H9 (cell line): Measurements from ENCODE around the gene CCDC7. TPM values are rescaled to one million over a fixed set of nuclear protein-coding genes. Genes with fewer than 3 reads are reported as not detected.
"Not testable (repeated sequence)": the region's sequence is repeated elsewhere in the genome, so short reads cannot be mapped to it uniquely, and the experiment has no call there.

Experiments used
- DNase-seq: peaks from one replicate; pipeline ENCODE4 v3.0.0-alpha.2; 2017
- H2AFZ ChIP-seq: one replicate; pipeline ENCODE4 v1.6.1; 2013; ENCODE audit warnings: mild to moderate bottlenecking, low read length, control low read depth, moderate library complexity
- H2AK5ac ChIP-seq: 2 replicates; pipeline ENCODE4 v1.6.1; 2013; ENCODE audit warnings: low read length, control low read depth, mixed read lengths; ENCODE audit not compliant: insufficient read length
- H2BK120ac ChIP-seq: one replicate; pipeline ENCODE4 v1.6.1; 2013; ENCODE audit warnings: low read depth, mild to moderate bottlenecking, low read length, control low read depth, inconsistent platforms; ENCODE audit not compliant: poor library complexity, severe bottlenecking
- H2BK12ac ChIP-seq: 2 replicates; pipeline ENCODE4 v1.6.1; 2013; ENCODE audit warnings: low read length, control low read depth, mixed read lengths, low read depth; ENCODE audit not compliant: insufficient read length
- H2BK15ac ChIP-seq: 2 replicates; pipeline ENCODE4 v1.6.1; 2013; ENCODE audit warnings: low read depth, low read length, control low read depth
- H2BK20ac ChIP-seq: one replicate; pipeline ENCODE4 v1.6.1; 2013; ENCODE audit warnings: low read depth, mild to moderate bottlenecking, low read length, control low read depth, inconsistent platforms; ENCODE audit not compliant: poor library complexity, severe bottlenecking
- H2BK5ac ChIP-seq: 2 replicates; pipeline ENCODE4 v1.6.1; 2013; ENCODE audit warnings: low read length, control low read depth, mixed read lengths; ENCODE audit not compliant: insufficient read length
- H3K14ac ChIP-seq: 2 replicates; pipeline ENCODE4 v1.6.1; 2013; ENCODE audit warnings: low read length, control low read depth; ENCODE audit not compliant: insufficient read depth
- H3K18ac ChIP-seq: 2 replicates; pipeline ENCODE4 v1.6.1; 2013; ENCODE audit warnings: low read depth, mild to moderate bottlenecking, mixed read lengths, low read length, control low read depth; ENCODE audit not compliant: insufficient read length
- H3K23ac ChIP-seq: 2 replicates; pipeline ENCODE4 v1.6.1; 2013; ENCODE audit warnings: low read length, control low read depth, mixed read lengths, low read depth; ENCODE audit not compliant: insufficient read length
- H3K23me2 ChIP-seq: 2 replicates; pipeline ENCODE4 v1.6.1; 2013; ENCODE audit warnings: low read depth, mild to moderate bottlenecking, mixed read lengths, low read length, control low read depth; ENCODE audit not compliant: insufficient read length, poor library complexity, severe bottlenecking
- H3K27ac ChIP-seq: 2 replicates; pipeline ENCODE4 v1.5.1; 2013; ENCODE audit warnings: low read length, control low read depth, mixed read lengths, low read depth; ENCODE audit not compliant: insufficient read length
- H3K27me3 ChIP-seq: 2 replicates; pipeline ENCODE4 v1.6.1; 2013; ENCODE audit warnings: low read length, control low read depth, inconsistent platforms; ENCODE audit not compliant: insufficient read depth
- H3K4ac ChIP-seq: 2 replicates; pipeline ENCODE4 v1.6.1; 2013; ENCODE audit warnings: low read depth, mild to moderate bottlenecking, control low read depth, inconsistent platforms, low read length, moderate library complexity
- H3K4me1 ChIP-seq: 2 replicates; pipeline ENCODE4 v1.6.1; 2013; ENCODE audit warnings: low read length, control low read depth, inconsistent platforms; ENCODE audit not compliant: insufficient read depth
- H3K4me2 ChIP-seq: 2 replicates; pipeline ENCODE4 v1.6.1; 2013; ENCODE audit warnings: low read length, control low read depth, mixed read lengths; ENCODE audit not compliant: insufficient read length, insufficient read depth
- H3K56ac ChIP-seq: 2 replicates; pipeline ENCODE4 v1.6.1; 2013; ENCODE audit warnings: low read depth, mild to moderate bottlenecking, mixed read lengths, low read length, control low read depth; ENCODE audit not compliant: insufficient read length
- H3K79me1 ChIP-seq: 2 replicates; pipeline ENCODE4 v1.6.1; 2013; ENCODE audit warnings: low read depth, mild to moderate bottlenecking, moderate library complexity, low read length, control low read depth, inconsistent platforms; ENCODE audit not compliant: insufficient read depth, poor library complexity, severe bottlenecking
- H3K79me2 ChIP-seq: 2 replicates; pipeline ENCODE4 v1.6.1; 2013; ENCODE audit warnings: low read length, control low read depth, inconsistent platforms; ENCODE audit not compliant: insufficient read depth
- H3K9ac ChIP-seq: 2 replicates; pipeline ENCODE4 v1.6.1; 2013; ENCODE audit warnings: low read length, control low read depth, mixed read lengths; ENCODE audit not compliant: insufficient read length; ENCODE audit errors: extremely low read depth
- H3K9me3 ChIP-seq: one replicate; pipeline ENCODE4 v1.6.1; 2013; ENCODE audit warnings: low read depth, low read length, inconsistent platforms; ENCODE audit not compliant: control insufficient read depth
- H3T11ph ChIP-seq: one replicate; pipeline ENCODE4 v1.6.1; 2013; ENCODE audit warnings: mild to moderate bottlenecking, low read length, control low read depth, inconsistent platforms
- H4K20me1 ChIP-seq: one replicate; pipeline ENCODE4 v1.6.1; 2013; ENCODE audit not compliant: control insufficient read depth, insufficient read length, insufficient read depth
- H4K5ac ChIP-seq: 2 replicates; pipeline ENCODE4 v1.6.1; 2013; ENCODE audit warnings: low read depth, mild to moderate bottlenecking, mixed read lengths, low read length, control low read depth; ENCODE audit not compliant: insufficient read length
- H4K8ac ChIP-seq: replicated peaks from 2 replicates; pipeline ENCODE4 v1.6.1; 2013; ENCODE audit warnings: low read length, control low read depth, mixed read lengths, low read depth; ENCODE audit not compliant: insufficient read length
- H4K91ac ChIP-seq: 2 replicates; pipeline ENCODE4 v1.6.1; 2013; ENCODE audit warnings: low read depth, mild to moderate bottlenecking, moderate library complexity, mixed read lengths, low read length, control low read depth; ENCODE audit not compliant: insufficient read length
- H3K27ac Mint-ChIP-seq, 3 experiments: 2 replicates in 2 of 3; 3 replicates in 1 of 3; pipeline ENCODE4 v1.8.0; 2020 to 2021; ENCODE audit warnings: mixed read lengths in 3 of 3, mild to moderate bottlenecking in 1 of 3, moderate library complexity in 1 of 3
- H3K27me3 Mint-ChIP-seq: 2 replicates; pipeline ENCODE4 v1.8.0; 2021; ENCODE audit warnings: low read depth, mild to moderate bottlenecking, moderate library complexity, mixed read lengths
- H3K36me3 Mint-ChIP-seq, 3 experiments: 2 replicates in 2 of 3; 3 replicates in 1 of 3; pipeline ENCODE4 v1.8.0; 2020 to 2021; ENCODE audit warnings: low read depth in 3 of 3, mixed read lengths in 3 of 3; ENCODE audit not compliant: insufficient read depth in 1 of 3
- H3K4me1 Mint-ChIP-seq, 2 experiments: 2 replicates each; pipeline ENCODE4 v1.8.0; 2020; ENCODE audit warnings: mixed read lengths in 2 of 2
- H3K4me3 Mint-ChIP-seq, 2 experiments: 2 replicates in 1 of 2; 3 replicates in 1 of 2; pipeline ENCODE4 v1.8.0; 2020 to 2021; ENCODE audit warnings: mild to moderate bottlenecking in 2 of 2, mixed read lengths in 2 of 2, moderate library complexity in 1 of 2
- H3K9me3 Mint-ChIP-seq, 2 experiments: 2 replicates in 1 of 2; 3 replicates in 1 of 2; pipeline ENCODE4 v1.8.0; 2020; ENCODE audit warnings: mild to moderate bottlenecking in 2 of 2, mixed read lengths in 2 of 2, moderate library complexity in 1 of 2
- CTCF ChIP-seq: fragments of 200-600 bp; sonication (generic); conservative IDR thresholded peaks from 3 replicates; pipeline ENCODE4 v1.8.0; 2021; ENCODE audit warnings: antibody characterized with exemption, mild to moderate bottlenecking
- total RNA-seq: library from RNA; stranded (reverse); gene quantifications from 2 replicates; pipeline ENCODE4 v1.2.1, GENCODE V29; 2021

The CCDC7 gene
- total RNA-seq, 1 experiment from 2014 or later, result 1.6 TPM

GRCh38 chr10:32481606-32482005 is 35.7 kb downstream of the CCDC7 start:
- H3T11ph ChIP-seq, result no peak overlapping the region
- no peaks in the 10 kb centered on the region for H3K23me2 ChIP-seq
- DNase-seq, result no peak
- no peak overlapping the region for H3K18ac ChIP-seq
- H3K27me3 Mint-ChIP-seq, result no peaks in the 10 kb centered on the region
- H2AK5ac ChIP-seq, result no peak overlapping the region
- no peak overlapping the region for H2BK15ac ChIP-seq
- H3K4me3 Mint-ChIP-seq, result no peak overlapping the region
- H3K56ac ChIP-seq, result no peak overlapping the region
- no peaks in the 10 kb centered on the region for H4K20me1 ChIP-seq
- H2BK120ac ChIP-seq, result no peak overlapping the region
- H3K9me3 Mint-ChIP-seq, result peaks cover 31 to 38% of the 10 kb centered on the region in 2 experiments
- H3K27me3 ChIP-seq, result no peaks in the 10 kb centered on the region
- no peaks in the 10 kb centered on the region for H3K4me1 ChIP-seq
- no peak overlapping the region for H3K27ac ChIP-seq
- H3K4me2 ChIP-seq, result no peak overlapping the region
- H2BK12ac ChIP-seq, result no peak overlapping the region
- no peak overlapping the region for H3K4ac ChIP-seq
- no peak overlapping the region for H3K14ac ChIP-seq
- no peak overlapping the region for H4K8ac ChIP-seq
- TF ChIP-seq CTCF, result no peak
- no peak overlapping the region for H2AFZ ChIP-seq
- no peak overlapping the region for H2BK5ac ChIP-seq
- peaks cover 4 to 26% (median 17%) of the 10 kb centered on the region in 3 experiments; a peak in 5 of 7 replicates for H3K36me3 Mint-ChIP-seq
- no peaks in the 10 kb centered on the region for H3K9me3 ChIP-seq
- no peak overlapping the region for H3K9ac ChIP-seq
- no peak overlapping the region for H4K91ac ChIP-seq
- no peaks in the 10 kb centered on the region for H3K79me2 ChIP-seq
- H2BK20ac ChIP-seq, result no peak overlapping the region
- H3K23ac ChIP-seq, result no peak overlapping the region
- H3K27ac Mint-ChIP-seq, result no peak overlapping the region
- no peak overlapping the region for H4K5ac ChIP-seq
- H3K79me1 ChIP-seq, result no peaks in the 10 kb centered on the region
- H3K4me1 Mint-ChIP-seq, result no peaks in the 10 kb centered on the region

- H2BK120ac ChIP-seq, H4K5ac ChIP-seq, H3K4me1 ChIP-seq, H2BK20ac ChIP-seq, H3K79me2 ChIP-seq, H2BK12ac ChIP-seq, H2BK5ac ChIP-seq, H3K27ac ChIP-seq, H4K8ac ChIP-seq, H2AFZ ChIP-seq, H4K20me1 ChIP-seq, H3K4me3 Mint-ChIP-seq, H3K27me3 ChIP-seq, H3K4me2 ChIP-seq, H3K9ac ChIP-seq, H3K27ac Mint-ChIP-seq, H3K79me1 ChIP-seq, H3K4me1 Mint-ChIP-seq, H3K27me3 Mint-ChIP-seq, H2BK15ac ChIP-seq, H3K56ac ChIP-seq, DNase-seq, H3K14ac ChIP-seq, H2AK5ac ChIP-seq, H4K91ac ChIP-seq, H3K23me2 ChIP-seq, H3K23ac ChIP-seq, H3K18ac ChIP-seq, H3T11ph ChIP-seq, H3K4ac ChIP-seq, H3K9me3 ChIP-seq: not testable (repeated sequence)
- Mint-ChIP-seq H3K36me3 (peaks cover 7 to 36% (median 25%) of the 10 kb centered on the region in 3 experiments; a peak in 6 of 7 replicates), H3K9me3 (peaks cover 41 to 51% of the 10 kb centered on the region in 2 experiments)
Observed at GRCh38 chr10:32483019-32483502, 37.1 kb downstream of the CCDC7 start.
